ENCODE results near the gene KCNAB2.

The KCNAB2 gene

GRCh38 chr1:6099787-6100765, 54.4 kb downstream of the KCNAB2 start:
- no peak for DNase-seq

DNA sequence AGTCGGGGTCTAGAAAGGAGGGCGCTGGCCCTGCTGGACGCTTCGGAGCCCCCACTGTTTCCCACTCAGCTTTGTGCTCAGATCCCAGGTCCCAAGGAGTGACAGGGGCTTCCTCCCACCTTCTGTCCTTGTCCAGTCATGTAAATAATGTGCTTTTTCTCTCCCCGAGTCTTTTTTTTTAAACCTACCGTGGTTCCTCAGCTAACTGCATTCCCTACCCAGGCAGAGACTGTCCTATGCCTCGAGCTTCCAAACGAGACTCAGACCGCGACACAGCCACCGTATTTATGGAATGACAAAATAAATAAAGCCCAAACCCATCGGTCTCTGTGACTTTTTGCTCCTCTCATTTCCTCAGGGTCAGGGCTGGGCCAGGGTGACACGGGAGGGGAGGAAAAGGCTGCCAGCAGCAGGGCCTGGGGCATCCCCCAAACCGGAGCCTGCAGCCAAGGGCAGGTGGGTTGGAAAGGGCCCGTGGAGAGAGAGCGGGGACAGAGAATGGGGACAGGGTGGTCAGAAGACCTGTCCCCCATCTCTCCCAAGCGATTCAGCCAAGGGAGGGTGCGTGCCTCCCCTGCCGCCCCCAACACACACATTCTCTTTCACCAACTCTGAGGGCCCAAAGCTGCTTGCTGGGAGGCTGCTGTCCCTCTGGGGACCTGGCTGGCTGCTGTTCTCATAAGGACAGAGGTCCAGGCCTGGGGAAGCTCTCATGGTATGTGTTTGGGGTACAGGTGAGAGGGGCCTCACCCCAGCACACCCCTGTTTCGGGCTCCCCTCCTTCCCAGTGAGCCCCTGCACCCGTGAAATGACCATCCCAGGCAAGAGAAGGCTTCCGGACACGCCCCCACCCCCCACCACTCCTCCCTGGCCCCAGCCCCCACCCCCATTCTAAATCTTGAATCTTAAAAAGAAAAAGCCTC, 55.4 kb downstream of the KCNAB2 start:
- DNase-seq: no peak

GRCh38 chr1:6101826-6102531, 56.3 kb downstream of the KCNAB2 start:
- no peak for DNase-seq

GRCh38 chr1:6102532-6102845, 56.8 kb downstream of the KCNAB2 start:
- no peak for DNase-seq

- no peak for DNase-seq
Measured at GRCh38 chr1:6103111-6103853, 57.6 kb downstream of the KCNAB2 start.

DNA sequence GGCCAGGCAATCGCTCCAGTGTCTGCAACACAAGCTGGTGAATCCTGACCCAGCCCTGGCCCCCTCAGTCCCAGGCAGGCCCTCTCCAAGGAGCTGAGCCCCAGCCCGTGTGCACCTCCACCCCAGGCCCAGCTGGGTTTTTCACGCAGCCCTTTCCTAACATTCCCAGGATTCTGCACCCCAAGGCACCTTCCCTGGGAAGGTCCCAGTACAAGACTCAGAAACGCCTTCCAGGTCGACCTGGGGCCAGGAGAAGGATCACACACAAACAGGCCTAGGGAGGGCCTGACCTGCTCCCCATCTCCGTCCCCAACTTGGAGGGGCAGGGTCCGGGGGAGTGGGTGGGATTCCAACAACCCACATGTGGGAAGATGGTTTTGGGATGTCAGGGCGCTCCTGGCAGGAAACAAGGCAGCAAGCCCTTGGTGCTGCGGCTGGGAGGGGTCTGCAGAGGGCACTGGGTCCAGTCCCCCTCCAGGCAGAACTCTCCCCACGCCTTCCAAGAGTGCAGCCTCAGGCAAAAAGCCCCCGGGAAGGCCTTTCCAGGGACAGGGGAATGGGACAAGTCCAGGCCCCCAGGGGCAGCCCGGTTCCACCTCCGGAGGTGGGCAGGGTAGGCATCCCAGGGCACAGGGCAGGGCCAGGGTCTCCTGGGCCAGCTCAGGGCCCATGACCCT, 58.3 kb downstream of the KCNAB2 start:
- no peak for DNase-seq

DNA sequence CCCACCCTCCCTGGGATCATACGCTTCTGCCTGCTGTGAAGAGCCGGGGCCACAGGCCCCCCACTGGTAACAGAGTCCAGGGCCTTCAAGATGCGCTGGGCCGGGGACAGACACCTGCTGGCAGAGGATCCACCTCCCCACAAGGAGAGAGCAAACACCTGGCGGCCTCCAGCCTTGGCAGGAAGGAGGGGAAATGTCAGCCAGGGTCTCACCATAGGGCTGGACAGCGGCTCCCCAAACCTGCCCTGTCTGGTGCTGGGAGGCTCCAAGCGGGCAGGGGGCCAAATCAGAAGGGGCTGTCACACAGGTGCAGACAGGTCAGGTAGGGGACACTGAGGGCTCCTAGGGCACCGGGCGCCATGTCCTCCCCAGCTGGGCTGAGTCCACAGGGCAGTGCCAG, 58.9 kb downstream of the KCNAB2 start:
- no peak for DNase-seq

- DNase-seq: no peak
Measured at GRCh38 chr1:6105218-6105679, 59.6 kb downstream of the KCNAB2 start.

DNA sequence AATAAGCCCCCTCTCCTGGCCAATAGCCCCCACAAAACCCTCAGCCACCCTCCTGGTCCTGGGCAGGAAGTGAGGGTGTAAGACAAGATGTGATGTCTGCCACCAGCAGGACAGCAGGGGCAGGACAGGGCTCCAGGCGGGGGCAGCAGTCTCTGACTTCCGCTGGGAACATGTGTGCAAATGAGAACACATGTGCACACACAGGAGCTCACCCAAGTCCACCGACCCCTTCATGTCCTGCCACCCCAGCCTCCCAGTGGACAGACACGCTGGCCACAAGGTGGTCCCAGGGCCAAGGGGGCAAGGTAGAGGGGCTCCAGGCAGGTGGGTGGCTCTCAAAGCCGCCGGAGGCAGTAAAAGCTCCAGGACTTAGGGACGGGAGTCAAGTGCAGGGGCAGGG, 60.1 kb downstream of the KCNAB2 start:
- DNase-seq: no peak

- no peak for DNase-seq
Measured at GRCh38 chr1:6106321-6106731, 60.6 kb downstream of the KCNAB2 start.

GRCh38 chr1:6106977-6107376, 61.3 kb downstream of the KCNAB2 start:
- DNase-seq: no peak

DNA sequence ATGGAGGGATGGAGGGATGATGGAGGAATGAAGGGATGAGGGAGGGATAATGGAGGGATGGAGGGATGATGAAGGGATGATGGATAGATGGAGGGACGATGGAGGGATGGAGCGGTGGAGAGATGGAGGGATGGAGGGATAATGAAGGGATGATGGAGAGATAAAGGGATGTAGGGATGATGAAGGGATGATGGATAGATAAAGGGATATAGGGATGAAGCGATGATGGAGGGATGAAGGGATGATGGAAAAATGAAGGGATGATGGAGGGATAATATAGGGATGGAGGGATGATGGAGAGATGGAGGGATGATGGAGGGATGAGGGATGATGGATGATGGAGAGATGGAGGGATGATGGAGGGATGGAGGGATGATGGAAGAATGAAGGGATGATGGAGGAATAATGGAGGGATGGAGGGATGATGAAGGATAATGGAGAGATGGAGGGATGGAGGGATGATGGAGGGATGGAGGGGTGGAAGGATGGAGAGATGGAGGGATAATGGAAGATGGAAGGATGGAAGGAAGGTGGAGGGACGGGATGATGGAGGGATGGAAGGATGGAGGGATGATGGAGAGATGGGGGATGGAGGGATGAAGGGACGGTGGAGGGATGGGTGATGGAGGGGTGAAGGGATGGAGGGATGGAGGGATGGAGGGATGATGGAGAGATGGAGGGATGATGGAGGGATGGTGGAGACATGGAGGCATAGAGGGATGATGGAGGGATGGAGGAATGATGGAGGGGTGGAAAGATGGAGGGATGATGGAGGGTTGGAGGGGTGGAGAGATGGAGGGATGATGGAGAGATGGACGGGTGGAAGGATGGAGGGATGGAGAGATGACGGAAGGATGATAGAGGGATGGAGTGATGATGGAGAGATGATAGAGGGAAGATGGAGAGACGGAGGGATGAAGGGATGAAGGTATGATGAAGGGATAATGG, 62.0 kb downstream of the KCNAB2 start:
- DNase-seq: no peak

GRCh38 chr1:6108476-6108875, 62.8 kb downstream of the KCNAB2 start:
- no peak for DNase-seq

DNA sequence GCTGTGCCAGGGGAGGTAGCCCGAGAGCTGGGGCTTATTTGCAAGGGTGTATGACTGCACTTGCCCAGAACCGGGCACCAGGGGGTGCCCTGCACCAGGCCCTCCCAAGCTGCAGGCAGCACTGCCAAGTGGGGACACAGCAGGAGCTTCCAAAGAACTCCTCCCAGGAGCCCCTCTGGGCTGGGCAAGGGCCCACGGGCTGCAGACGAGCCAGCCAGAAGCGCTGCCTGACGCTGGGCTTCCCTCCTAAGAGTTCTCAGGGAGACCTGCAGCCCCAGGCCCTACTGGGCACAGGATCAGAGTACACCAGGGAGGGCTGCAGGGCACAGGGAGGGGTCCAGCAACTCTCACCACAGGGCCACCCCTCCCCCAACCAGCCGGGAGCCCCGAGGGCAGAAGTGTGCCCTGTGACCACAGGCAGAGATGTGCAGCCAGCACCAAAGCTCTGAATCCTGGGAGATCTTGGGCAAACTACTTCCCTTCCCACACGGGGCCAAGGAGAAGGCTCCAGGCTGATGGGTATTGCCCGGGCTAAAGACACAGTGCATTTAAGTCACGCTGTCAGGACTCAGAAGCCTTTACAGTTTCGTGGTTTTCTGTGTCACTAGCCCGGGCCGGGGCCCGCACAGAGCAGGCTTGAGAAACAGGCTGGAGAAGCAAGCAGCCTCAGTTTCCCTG, 63.4 kb downstream of the KCNAB2 start:
- no peak for DNase-seq

DNA sequence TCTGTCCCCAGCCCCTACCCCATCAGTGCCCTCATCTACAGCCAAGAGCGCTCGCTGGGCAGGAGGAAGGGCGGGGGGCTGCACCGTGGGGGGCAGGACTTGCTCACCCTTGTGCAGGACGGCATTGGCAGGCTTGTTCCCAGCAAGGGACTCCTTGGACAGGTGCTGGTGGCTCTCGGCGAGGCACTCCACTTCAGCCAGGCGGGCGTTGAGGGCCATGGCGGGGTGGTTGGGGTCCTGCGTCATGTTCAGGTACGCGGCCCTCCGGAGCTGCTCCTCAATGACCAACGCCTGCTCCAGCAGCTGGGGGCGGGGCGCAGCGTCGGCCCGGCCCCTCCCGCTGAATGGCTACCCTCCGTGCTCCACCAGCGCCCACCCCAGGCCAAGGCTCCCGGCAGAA, 64.0 kb downstream of the KCNAB2 start:
- DNase-seq: no peak

DNA sequence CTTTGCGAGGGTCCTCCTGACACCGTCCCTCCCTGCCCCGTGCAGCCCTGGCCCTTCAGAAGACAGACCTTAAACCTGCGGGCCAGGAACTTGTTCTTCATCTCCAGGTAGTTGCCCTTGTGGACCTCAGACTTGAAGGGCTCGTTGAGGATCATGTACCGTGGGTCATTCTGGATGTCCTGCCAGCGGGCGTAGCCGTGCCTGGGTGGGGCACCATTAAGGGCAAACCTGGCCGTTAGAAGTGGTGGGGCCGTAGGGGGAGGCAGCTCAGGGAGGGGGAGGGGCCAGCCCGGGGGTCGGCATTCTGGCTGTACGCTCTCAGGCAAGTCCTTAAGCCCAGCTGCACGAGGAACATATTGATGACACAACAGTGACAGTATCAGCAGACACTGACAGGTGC, 64.6 kb downstream of the KCNAB2 start:
- DNase-seq: no peak

DNA sequence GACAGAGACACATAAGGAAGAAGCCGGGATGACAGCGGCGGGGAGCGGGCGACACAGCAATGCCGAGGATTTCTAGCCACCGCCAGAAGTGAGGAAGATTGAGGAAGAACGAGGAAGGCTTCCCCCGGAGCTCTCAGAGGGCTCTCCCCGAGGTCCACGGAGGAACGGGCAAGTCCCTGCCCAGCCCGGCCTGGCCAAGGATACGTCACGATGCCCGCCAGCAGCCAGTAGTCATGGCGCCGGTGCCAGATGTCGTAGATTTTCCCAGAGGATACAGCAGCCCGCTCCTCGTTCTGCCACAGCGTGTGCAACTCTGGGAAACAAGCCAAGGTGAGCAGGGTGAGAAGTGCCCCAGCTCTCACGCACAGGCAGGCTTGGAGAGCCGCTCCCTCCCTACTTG, 65.9 kb downstream of the KCNAB2 start:
- no peak for DNase-seq

DNA sequence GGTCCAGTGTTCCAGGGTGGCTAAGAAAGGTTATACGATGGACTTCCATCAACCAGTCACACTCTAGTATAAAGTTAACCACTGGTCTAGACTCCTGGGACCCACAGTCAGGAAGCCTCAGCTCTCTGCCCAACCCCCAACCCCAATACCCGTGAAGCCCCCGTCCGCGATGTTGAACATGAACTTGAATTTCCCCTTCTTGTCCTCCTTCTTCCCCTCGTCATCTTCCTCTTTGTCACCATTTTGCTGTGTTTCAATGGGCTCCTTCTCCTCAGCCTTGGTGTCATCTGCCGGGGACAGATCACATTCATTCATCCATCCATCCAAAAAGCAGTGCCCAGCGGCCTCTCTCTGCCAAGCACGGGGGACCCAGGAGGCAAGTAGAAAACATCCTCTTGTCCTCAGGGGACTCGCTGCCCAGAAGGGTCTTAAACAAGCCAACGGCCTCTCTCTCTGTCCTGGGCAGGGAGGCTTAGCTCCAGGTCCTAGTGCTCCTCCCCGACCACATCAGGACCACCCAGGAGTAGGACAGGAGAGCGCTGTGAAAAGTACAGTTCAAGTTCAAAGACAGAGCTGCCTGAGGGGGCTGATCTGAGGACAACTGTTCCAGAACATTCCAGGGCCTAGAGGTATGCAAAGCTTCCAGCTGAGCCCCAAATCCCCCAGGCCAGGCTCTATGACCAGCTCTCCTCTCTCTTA, 66.5 kb downstream of the KCNAB2 start:
- no peak for DNase-seq

DNA sequence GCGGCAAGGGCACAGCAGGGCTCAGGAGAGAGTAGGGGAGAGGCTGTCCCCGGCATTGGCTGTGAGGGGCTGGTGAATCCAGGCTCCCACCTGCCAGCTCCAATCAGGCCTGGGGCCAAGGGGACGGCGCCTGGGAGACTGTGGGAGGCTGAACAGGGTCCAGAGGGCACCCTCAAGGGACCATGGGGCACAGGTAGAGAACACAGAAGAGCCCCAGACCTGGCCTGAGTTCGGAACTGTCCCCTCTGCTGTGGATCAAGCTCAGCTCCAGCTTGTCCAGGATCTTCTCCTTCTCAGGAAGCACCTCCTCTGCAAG, 67.0 kb downstream of the KCNAB2 start:
- DNase-seq: no peak

Measured in activated gamma-delta T cell (primary cell).